Trophoblast cell (in vitro differentiated cells and primary cell): ENCODE data around the gene ULK3.
A peak's percentile ranks its signal among the peaks of the same experiment; 100 is the strongest.

ENCODE experiments used
- DNase-seq, 2 donors: peaks; one replicate each; pipeline ENCODE4 v3.0.0-alpha.2; 2016
- H2AFZ ChIP-seq: 2 replicates; pipeline ENCODE4 v1.6.1; 2013; ENCODE audit warnings: low read length, moderate library complexity, mild to moderate bottlenecking; ENCODE audit not compliant: insufficient read depth, poor library complexity
- H2AK5ac ChIP-seq: 2 replicates; pipeline ENCODE4 v1.6.1; 2013; ENCODE audit warnings: mild to moderate bottlenecking, low read length
- H2BK120ac ChIP-seq: 2 replicates; pipeline ENCODE4 v1.6.1; 2013; ENCODE audit warnings: low read length, mild to moderate bottlenecking, moderate library complexity; ENCODE audit not compliant: insufficient read depth, poor library complexity
- H2BK12ac ChIP-seq: 2 replicates; pipeline ENCODE4 v1.6.1; 2013; ENCODE audit warnings: mild to moderate bottlenecking, low read length, moderate library complexity
- H2BK5ac ChIP-seq: 2 replicates; pipeline ENCODE4 v1.6.1; 2013; ENCODE audit warnings: low read length, low read depth, moderate library complexity, mild to moderate bottlenecking; ENCODE audit not compliant: poor library complexity
- H3K14ac ChIP-seq: 2 replicates; pipeline ENCODE4 v1.6.1; 2013; ENCODE audit warnings: mild to moderate bottlenecking, low read length
- H3K18ac ChIP-seq: 2 replicates; pipeline ENCODE4 v1.6.1; 2013; ENCODE audit warnings: mild to moderate bottlenecking, low read length
- H3K23ac ChIP-seq: 2 replicates; pipeline ENCODE4 v1.6.1; 2013; ENCODE audit warnings: low read length
- H3K27ac ChIP-seq: 2 replicates; pipeline ENCODE4 v1.5.1; 2013; ENCODE audit warnings: low read depth, mild to moderate bottlenecking, inconsistent platforms, low read length, moderate library complexity
- H3K27me3 ChIP-seq: 2 replicates; pipeline ENCODE4 v1.6.1; 2013; ENCODE audit warnings: inconsistent platforms, mild to moderate bottlenecking, low read length, moderate library complexity; ENCODE audit not compliant: insufficient read depth
- H3K36me3 ChIP-seq, 2 experiments: 1 replicate in 1 of 2; 2 replicates in 1 of 2; pipeline ENCODE4 v1.6.1; 2013; ENCODE audit warnings: low read length in 2 of 2, mild to moderate bottlenecking in 2 of 2, moderate library complexity in 1 of 2; ENCODE audit not compliant: insufficient read depth in 2 of 2, control insufficient read depth in 1 of 2
- H3K4ac ChIP-seq: 2 replicates; pipeline ENCODE4 v1.6.1; 2013; ENCODE audit warnings: low read depth, mild to moderate bottlenecking, low read length, moderate library complexity
- H3K4me1 ChIP-seq, 2 experiments: 1 replicate in 1 of 2; 2 replicates in 1 of 2; pipeline ENCODE4 v1.6.1; 2013; ENCODE audit warnings: low read length in 2 of 2, mild to moderate bottlenecking in 2 of 2, moderate library complexity in 1 of 2; ENCODE audit not compliant: insufficient read depth in 2 of 2, control insufficient read depth in 1 of 2
- H3K4me2 ChIP-seq: 2 replicates; pipeline ENCODE4 v1.6.1; 2013; ENCODE audit warnings: inconsistent platforms, mild to moderate bottlenecking, low read length, moderate library complexity
- H3K4me3 ChIP-seq: 2 replicates; pipeline ENCODE4 v1.5.1; 2013; ENCODE audit warnings: mild to moderate bottlenecking, low read depth, low read length, inconsistent platforms
- H3K79me1 ChIP-seq: one replicate; pipeline ENCODE4 v1.6.1; 2013; ENCODE audit warnings: low read length
- H3K79me2 ChIP-seq: 2 replicates; pipeline ENCODE4 v1.6.1; 2013; ENCODE audit warnings: low read length, mild to moderate bottlenecking; ENCODE audit not compliant: control insufficient read depth, insufficient read depth, poor library complexity
- H3K9ac ChIP-seq: 2 replicates; pipeline ENCODE4 v1.6.1; 2013; ENCODE audit warnings: mild to moderate bottlenecking, low read length
- H3K9me3 ChIP-seq: 2 replicates; pipeline ENCODE4 v1.6.1; 2013; ENCODE audit warnings: low read depth, mild to moderate bottlenecking, control low read depth, inconsistent platforms, low read length; ENCODE audit not compliant: insufficient read depth
- H4K12ac ChIP-seq: 2 replicates; pipeline ENCODE4 v1.6.1; 2013; ENCODE audit warnings: low read depth, mild to moderate bottlenecking, low read length, moderate library complexity
- H4K8ac ChIP-seq: 2 replicates; pipeline ENCODE4 v1.6.1; 2013; ENCODE audit warnings: low read depth, mild to moderate bottlenecking, low read length, moderate library complexity
- H4K91ac ChIP-seq: one replicate; pipeline ENCODE4 v1.6.1; 2013; ENCODE audit warnings: low read depth, mild to moderate bottlenecking, low read length, moderate library complexity
- WGBS: extraction: QIAGEN DNeasy Blood & Tissue Kit; methylation state at CpG from one replicate; pipeline ENCODE4 v1.1.7; 2013; ENCODE audit warnings: missing lambda C conversion rate; ENCODE audit not compliant: insufficient read length, insufficient coverage; ENCODE audit errors: extremely low coverage; 5-methylcytosine and 5-hydroxymethylcytosine counted together

ULK3 gene

DNA sequence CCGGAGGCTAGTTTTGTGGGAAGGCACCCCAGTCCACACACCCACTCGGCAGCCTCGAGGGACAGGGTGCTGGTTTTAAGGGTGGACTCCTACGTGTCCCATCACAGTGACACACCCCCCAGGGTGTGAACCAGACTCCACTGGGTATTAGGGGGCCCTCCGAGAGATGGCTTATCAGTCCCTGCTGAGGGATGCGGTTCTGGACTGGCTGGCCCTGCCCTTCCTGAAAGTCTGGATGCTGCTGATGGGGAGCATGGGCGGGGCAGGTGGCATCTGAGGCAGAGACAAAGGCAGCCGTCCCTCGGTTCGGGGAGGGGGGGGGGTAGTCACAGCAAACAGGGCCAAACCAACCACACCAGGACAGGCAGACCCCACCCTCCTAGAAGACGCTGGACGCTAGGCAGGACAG lies 939 bp upstream of the ULK3 start:
- H2AK5ac ChIP-seq, result no peak overlapping the region
- H2AFZ ChIP-seq, result no peak overlapping the region
- no peaks in the 10 kb centered on the region for H3K9me3 ChIP-seq
- no peak overlapping the region for H3K18ac ChIP-seq
- H4K12ac ChIP-seq, result no peak overlapping the region
- H2BK5ac ChIP-seq, result no peak overlapping the region
- H3K27ac ChIP-seq, result no peak overlapping the region
- H3K79me1 ChIP-seq, result peaks cover 6% of the 10 kb centered on the region
- no peak overlapping the region for H2BK120ac ChIP-seq
- no peaks in the 10 kb centered on the region for H3K27me3 ChIP-seq
- peaks cover 11 to 12% of the 10 kb centered on the region in 2 experiments for H3K4me1 ChIP-seq
- H3K23ac ChIP-seq, result no peak overlapping the region
- no peak overlapping the region for H3K9ac ChIP-seq
- H3K4me3 ChIP-seq, result no peak overlapping the region
- no peak overlapping the region for H4K8ac ChIP-seq
- peaks cover 3% of the 10 kb centered on the region for H3K79me2 ChIP-seq
- H2BK12ac ChIP-seq, result no peak overlapping the region
- H3K4me2 ChIP-seq, result no peak overlapping the region
- H3K4ac ChIP-seq, result no peak overlapping the region
- H4K91ac ChIP-seq, result no peak overlapping the region
- no peak overlapping the region for H3K14ac ChIP-seq
- peak in 1 of 2 donors; percentile 31 for DNase-seq
- no CpG with 5 or more reads among the region's 12 CpGs for WGBS
- H3K36me3 ChIP-seq, result peaks cover 27 to 33% of the 10 kb centered on the region in 2 experiments

- Histone ChIP-seq H4K8ac (peak overlapping the region; percentile 70), H3K36me3 (peaks cover 24 to 30% of the 10 kb centered on the region in 2 experiments), H3K18ac (peak overlapping the region; percentile 60), H2BK5ac (peak overlapping the region; percentile 78), H3K4me2 (peak overlapping the region; percentile 95), H4K91ac (peak overlapping the region; percentile 64), H3K4ac (peak overlapping the region; percentile 48), H4K12ac (peak overlapping the region; percentile 81), H3K27me3 (no peaks in the 10 kb centered on the region), H2AFZ (peak overlapping the region; percentile 56), H3K4me1 (peaks cover 11 to 12% of the 10 kb centered on the region in 2 experiments), H2BK12ac (no peak overlapping the region), H3K27ac (peak overlapping the region; percentile 72), H3K79me2 (peaks cover 3% of the 10 kb centered on the region), H3K9ac (peak overlapping the region; percentile 90), H3K9me3 (no peaks in the 10 kb centered on the region), H2BK120ac (peak overlapping the region; percentile 39), H3K23ac (no peak overlapping the region), H3K4me3 (peak overlapping the region; percentile 63), H2AK5ac (peak overlapping the region; percentile 60), H3K79me1 (peaks cover 6% of the 10 kb centered on the region), H3K14ac (peak overlapping the region; percentile 72)
- no CpG with 5 or more reads among the region's 18 CpGs for WGBS
- no peak for DNase-seq
Measured at GRCh38 chr15:74843445-74843828, 481 bp upstream of the ULK3 start.

DNA sequence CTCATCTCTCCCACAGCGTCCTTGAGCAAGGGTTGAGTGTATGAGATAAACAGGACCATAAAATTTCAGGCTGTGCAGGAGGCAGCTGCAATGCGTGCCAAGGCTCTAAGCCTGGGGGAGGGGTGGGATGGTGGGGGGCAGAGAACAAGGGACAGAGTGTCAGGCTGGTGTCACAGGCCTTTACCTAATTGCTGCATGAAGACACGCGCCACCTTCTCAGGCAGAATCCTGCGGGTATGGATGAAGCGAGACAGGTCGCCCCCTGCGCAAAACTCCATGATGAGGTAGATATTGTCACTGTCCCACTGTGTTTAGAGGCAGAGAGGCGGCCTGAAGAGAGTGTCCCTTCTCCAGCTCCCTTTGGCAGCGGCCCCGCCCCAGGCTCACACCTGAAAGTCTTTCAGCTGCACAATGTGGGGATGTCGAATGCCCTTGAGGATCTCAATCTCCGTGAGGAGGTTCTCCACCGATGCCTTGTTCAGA lies 1.0 kb downstream of the ULK3 start:
- Histone ChIP-seq H2BK12ac (no peak overlapping the region), H2AK5ac (no peak overlapping the region), H3K27ac (peak overlapping the region; percentile 5), H3K79me1 (peaks cover 6% of the 10 kb centered on the region), H3K4ac (no peak overlapping the region), H4K8ac (peak overlapping the region; percentile 26), H2AFZ (no peak overlapping the region), H2BK5ac (no peak overlapping the region), H3K18ac (no peak overlapping the region), H3K9me3 (no peaks in the 10 kb centered on the region), H3K23ac (no peak overlapping the region), H3K36me3 (peaks cover 9 to 16% of the 10 kb centered on the region in 2 experiments), H2BK120ac (no peak overlapping the region), H3K4me2 (peak overlapping the region; percentile 95), H3K27me3 (no peaks in the 10 kb centered on the region), H3K4me1 (peaks cover 11 to 12% of the 10 kb centered on the region in 2 experiments), H3K79me2 (peaks cover 3% of the 10 kb centered on the region), H4K91ac (no peak overlapping the region), H3K14ac (no peak overlapping the region), H4K12ac (no peak overlapping the region), H3K9ac (no peak overlapping the region), H3K4me3 (no peak overlapping the region)
- no peak for DNase-seq
- WGBS, result no CpG with 5 or more reads among the region's 14 CpGs

GRCh38 chr15:74840851-74841775 lies 1.8 kb downstream of the ULK3 start:
- H3K27me3 ChIP-seq, result no peaks in the 10 kb centered on the region
- H3K27ac ChIP-seq, result no peak overlapping the region
- H3K18ac ChIP-seq, result no peak overlapping the region
- no peak overlapping the region for H4K12ac ChIP-seq
- no peak overlapping the region for H3K9ac ChIP-seq
- H2AFZ ChIP-seq, result no peak overlapping the region
- H2BK5ac ChIP-seq, result no peak overlapping the region
- no peak overlapping the region for H4K91ac ChIP-seq
- DNase-seq, result no peak
- H3K4me3 ChIP-seq, result no peak overlapping the region
- H3K14ac ChIP-seq, result no peak overlapping the region
- WGBS, result no CpG with 5 or more reads among the region's 9 CpGs
- no peak overlapping the region for H3K4me2 ChIP-seq
- H3K79me2 ChIP-seq, result peaks cover 3% of the 10 kb centered on the region
- peaks cover 11 to 12% of the 10 kb centered on the region in 2 experiments for H3K4me1 ChIP-seq
- peaks cover 6% of the 10 kb centered on the region for H3K79me1 ChIP-seq
- no peak overlapping the region for H3K23ac ChIP-seq
- no peak overlapping the region for H2BK12ac ChIP-seq
- H3K9me3 ChIP-seq, result no peaks in the 10 kb centered on the region
- no peak overlapping the region for H2AK5ac ChIP-seq
- no peak overlapping the region for H3K4ac ChIP-seq
- no peak overlapping the region for H4K8ac ChIP-seq
- no peak overlapping the region for H2BK120ac ChIP-seq
- H3K36me3 ChIP-seq, result peaks cover 9 to 14% of the 10 kb centered on the region in 2 experiments
